Tibial nerve (tissue), 3 donors: Measurements from ENCODE around the gene FLVCR1.

Experiments
- CTCF ChIP-seq, 5 experiments: fragments of 200-600 bp in 3 of 5; fragments of 450-650 bp in 2 of 5; sonication (generic) in 3 of 5; IDR thresholded peaks; one replicate each; pipeline ENCODE4 v1.5.1; 2016 to 2019; ENCODE audit warnings: antibody characterized with exemption in 5 of 5, mild to moderate bottlenecking in 3 of 5, moderate library complexity in 2 of 5
- POLR2A ChIP-seq, 2 donors: fragments of 450-650 bp; IDR thresholded peaks; one replicate each; pipeline ENCODE4 v1.6.1; 2017; ENCODE audit warnings: antibody characterized with exemption in 2 of 2, mild to moderate bottlenecking in 2 of 2, moderate library complexity in 2 of 2

GRCh38 chr1:212945463-212946160 lies 87.5 kb downstream of the FLVCR1 start:
- TF ChIP-seq POLR2A (IDR thresholded peaks at IDR 0.05) (no peak), CTCF (IDR thresholded peaks at IDR 0.05) (no peak)
